Fibroblast of lung (primary cell): Measurements from ENCODE around the gene ERBB3.

Source experiments
- EZH2 ChIP-seq: IDR thresholded peaks from 2 replicates; pipeline ENCODE4 v1.5.1; 2012; ENCODE audit warnings: low read length, control low read depth, mild to moderate bottlenecking; ENCODE audit errors: missing control alignments
- TF ChIP-seq, protein P1 (sequence below), 2 donors: IDR thresholded peaks in 1 of 2; conservative IDR thresholded peaks in 1 of 2; 1 replicate in 1 of 2; 2 replicates in 1 of 2; pipeline ENCODE4 v1.5.1; 2011 to 2012; ENCODE audit warnings: low read length in 2 of 2, control low read depth in 1 of 2, inconsistent platforms in 1 of 2, low read depth in 1 of 2, mild to moderate bottlenecking in 1 of 2

DNA sequence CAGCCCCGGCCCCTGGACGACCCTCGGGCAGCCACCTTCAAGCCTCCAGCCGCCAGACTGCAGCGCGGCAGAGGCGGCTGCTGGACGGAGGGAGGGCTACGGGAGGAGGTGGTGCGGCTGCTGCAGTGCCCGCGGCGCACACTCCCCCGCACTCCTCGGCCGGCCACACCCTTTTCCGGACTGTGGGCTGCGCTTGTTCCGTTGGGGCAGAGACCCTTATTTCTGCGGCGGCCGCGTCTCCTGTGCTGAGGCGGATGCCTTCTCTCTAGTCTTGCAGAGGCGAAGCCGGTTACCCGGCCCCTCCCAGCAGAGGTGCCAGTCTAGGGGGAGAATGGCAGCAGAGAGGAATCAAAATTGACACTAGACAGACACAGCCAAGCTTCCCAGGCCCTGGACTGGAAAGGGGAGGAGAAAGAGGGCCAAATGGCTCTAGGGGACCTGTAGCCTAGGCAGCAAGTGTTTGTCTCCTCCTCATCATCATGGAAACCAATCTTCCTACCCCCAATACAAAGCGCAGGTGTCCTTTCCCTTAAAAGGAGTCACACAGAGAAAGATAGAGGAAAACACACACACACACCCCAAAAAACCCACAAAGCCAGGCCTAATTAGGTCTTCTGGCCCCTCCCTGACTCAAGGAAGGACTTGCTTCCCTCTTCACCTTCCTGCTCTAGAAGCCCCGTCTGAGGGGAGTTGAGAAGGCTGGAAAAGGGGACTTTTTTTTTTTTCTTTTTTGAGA, 49.4 kb downstream of the ERBB3 start:
- TF ChIP-seq, protein P1, sequence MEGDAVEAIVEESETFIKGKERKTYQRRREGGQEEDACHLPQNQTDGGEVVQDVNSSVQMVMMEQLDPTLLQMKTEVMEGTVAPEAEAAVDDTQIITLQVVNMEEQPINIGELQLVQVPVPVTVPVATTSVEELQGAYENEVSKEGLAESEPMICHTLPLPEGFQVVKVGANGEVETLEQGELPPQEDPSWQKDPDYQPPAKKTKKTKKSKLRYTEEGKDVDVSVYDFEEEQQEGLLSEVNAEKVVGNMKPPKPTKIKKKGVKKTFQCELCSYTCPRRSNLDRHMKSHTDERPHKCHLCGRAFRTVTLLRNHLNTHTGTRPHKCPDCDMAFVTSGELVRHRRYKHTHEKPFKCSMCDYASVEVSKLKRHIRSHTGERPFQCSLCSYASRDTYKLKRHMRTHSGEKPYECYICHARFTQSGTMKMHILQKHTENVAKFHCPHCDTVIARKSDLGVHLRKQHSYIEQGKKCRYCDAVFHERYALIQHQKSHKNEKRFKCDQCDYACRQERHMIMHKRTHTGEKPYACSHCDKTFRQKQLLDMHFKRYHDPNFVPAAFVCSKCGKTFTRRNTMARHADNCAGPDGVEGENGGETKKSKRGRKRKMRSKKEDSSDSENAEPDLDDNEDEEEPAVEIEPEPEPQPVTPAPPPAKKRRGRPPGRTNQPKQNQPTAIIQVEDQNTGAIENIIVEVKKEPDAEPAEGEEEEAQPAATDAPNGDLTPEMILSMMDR (conservative IDR thresholded peaks at IDR 0.05 in 1 of 2, IDR thresholded peaks at IDR 0.05 in 1 of 2; ENCODE audit: low read depth in 1 of 2, low read length in 2 of 2): no peak
- TF ChIP-seq EZH2: no peak
